GM23338 (cell line): ENCODE results near the gene CSNK1A1. TPM values are rescaled to one million over a fixed set of nuclear protein-coding genes. Genes with fewer than 3 reads are reported as not detected.
"Not testable (repeated sequence)": the region's sequence is repeated elsewhere in the genome, so short reads cannot be mapped to it uniquely, and the experiment has no call there.

ENCODE experiments used
- ATAC-seq: fragments of 200-7000 bp; cut with Tn5 transposase; 3 replicates; pipeline ENCODE4 v1.9.1; 2020
- DNase-seq: peaks from one replicate; pipeline ENCODE4 v3.0.0-alpha.2; 2015; ENCODE audit warnings: low spot score
- H2AFZ ChIP-seq: fragments of 200-600 bp; sonication (generic); 2 replicates; pipeline ENCODE4 v1.8.0; 2016; ENCODE audit warnings: antibody characterized with exemption, mild to moderate bottlenecking, moderate library complexity
- H3F3A ChIP-seq: fragments of 200-600 bp; sonication (generic); replicated peaks from 2 replicates; pipeline ENCODE4 v1.8.0; 2017; ENCODE audit warnings: antibody characterized with exemption, mixed run types, low read depth
- H3K27ac ChIP-seq: fragments of 200-600 bp; sonication (generic); 2 replicates; pipeline ENCODE4 v1.6.1; 2016; ENCODE audit warnings: low read depth
- H3K27me3 ChIP-seq: fragments of 200-600 bp; sonication (generic); 2 replicates; pipeline ENCODE4 v1.8.0; 2016; ENCODE audit warnings: mild to moderate bottlenecking, mixed run types, moderate library complexity; ENCODE audit not compliant: insufficient read depth
- H3K36me3 ChIP-seq: fragments of 200-600 bp; sonication (generic); 2 replicates; pipeline ENCODE4 v1.8.0; 2016; ENCODE audit warnings: mild to moderate bottlenecking; ENCODE audit not compliant: insufficient read depth
- H3K4me1 ChIP-seq: fragments of 200-600 bp; sonication (generic); 2 replicates; pipeline ENCODE4 v1.8.0; 2016; ENCODE audit warnings: mild to moderate bottlenecking, moderate library complexity; ENCODE audit not compliant: insufficient read depth
- H3K4me2 ChIP-seq: fragments of 200-600 bp; sonication (generic); 2 replicates; pipeline ENCODE4 v1.7.1; 2017; ENCODE audit warnings: mixed run types
- H3K4me3 ChIP-seq: fragments of 200-600 bp; sonication (generic); 2 replicates; pipeline ENCODE4 v1.6.1; 2016; ENCODE audit warnings: mixed run types
- H3K79me2 ChIP-seq: fragments of 200-600 bp; sonication (generic); replicated peaks from 2 replicates; pipeline ENCODE4 v1.8.0; 2017; ENCODE audit warnings: mild to moderate bottlenecking; ENCODE audit not compliant: insufficient read depth
- H3K9me2 ChIP-seq: fragments of 200-600 bp; sonication (generic); 2 replicates; pipeline ENCODE4 v1.8.0; 2017; ENCODE audit not compliant: insufficient read depth
- H4K20me1 ChIP-seq: fragments of 200-600 bp; sonication (generic); replicated peaks from 2 replicates; pipeline ENCODE4 v1.8.0; 2017; ENCODE audit warnings: mild to moderate bottlenecking; ENCODE audit not compliant: insufficient read depth
- H3K27ac Mint-ChIP-seq: 2 replicates; pipeline ENCODE4 v1.8.0; 2020; ENCODE audit warnings: inconsistent platforms, mild to moderate bottlenecking, moderate library complexity, mixed read lengths
- H3K27me3 Mint-ChIP-seq: 3 replicates; pipeline ENCODE4 v1.8.0; 2022; ENCODE audit warnings: low read depth, mild to moderate bottlenecking, moderate library complexity, mixed read lengths, inconsistent platforms; ENCODE audit not compliant: insufficient read depth, poor library complexity
- H3K36me3 Mint-ChIP-seq: 3 replicates; pipeline ENCODE4 v1.8.0; 2021; ENCODE audit warnings: low read depth, mild to moderate bottlenecking, inconsistent platforms, moderate library complexity, mixed read lengths
- H3K4me1 Mint-ChIP-seq: 3 replicates; pipeline ENCODE4 v1.8.0; 2020; ENCODE audit warnings: mild to moderate bottlenecking, inconsistent platforms, mixed read lengths
- H3K4me3 Mint-ChIP-seq: 3 replicates; pipeline ENCODE4 v1.8.0; 2021; ENCODE audit warnings: moderate library complexity, mild to moderate bottlenecking, inconsistent platforms, mixed read lengths
- H3K9me3 Mint-ChIP-seq: 3 replicates; pipeline ENCODE4 v1.8.0; 2020; ENCODE audit warnings: moderate library complexity, mild to moderate bottlenecking, inconsistent platforms, mixed read lengths
- CREB1 ChIP-seq: fragments of 250-450 bp; sonication (Bioruptor Pico); IDR thresholded peaks from 2 replicates; pipeline ENCODE4 v1.5.0; 2020; ENCODE audit warnings: low read depth, mild to moderate bottlenecking, moderate library complexity
- CTCF ChIP-seq, 2 experiments: fragments of 200-600 bp in 1 of 2; sonication (generic) in 1 of 2; conservative IDR thresholded peaks; 2 replicates each; pipeline versions ENCODE4 v1.5.1 to v1.6.1; 2016 to 2017; ENCODE audit warnings: antibody characterized with exemption in 2 of 2, low read depth in 2 of 2, mild to moderate bottlenecking in 2 of 2, moderate library complexity in 1 of 2
- ETS1 ChIP-seq: IDR thresholded peaks from 2 replicates; pipeline ENCODE4 v1.6.1; 2016; ENCODE audit warnings: antibody characterized with exemption
- JUNB ChIP-seq: IDR thresholded peaks from one replicate; pipeline ENCODE4 v1.6.1; 2016; ENCODE audit warnings: antibody characterized with exemption; ENCODE audit not compliant: unreplicated experiment
- NANOG ChIP-seq: IDR thresholded peaks from 2 replicates; pipeline ENCODE4 v1.6.1; 2016; ENCODE audit warnings: antibody characterized with exemption, borderline replicate concordance
- POLR2AphosphoS5 ChIP-seq: IDR thresholded peaks from 2 replicates; pipeline ENCODE4 v1.6.1; 2016; ENCODE audit warnings: antibody characterized with exemption, low read depth
- REST ChIP-seq: IDR thresholded peaks from one replicate; pipeline ENCODE4 v1.6.1; 2018; ENCODE audit warnings: antibody characterized with exemption; ENCODE audit not compliant: unreplicated experiment
- ZNF114 ChIP-seq: fragments of 250-450 bp; sonication (Bioruptor Pico); IDR thresholded peaks from 2 replicates; pipeline ENCODE4 v1.5.0; 2020; ENCODE audit warnings: mild to moderate bottlenecking, moderate library complexity
- polyA plus RNA-seq: library from polyadenylated mRNA; unstranded; fragments of >200 nt; fragmentation: Nextera tagmentation; extraction: Ambion mirVana; gene quantifications from 2 replicates; pipeline ENCODE4 v1.2.1, GENCODE V29; 2016
- total RNA-seq: library from RNA; depleted of rRNA; stranded (reverse); fragments of >200 nt; shearing (Covaris generic); gene quantifications from 2 replicates; pipeline ENCODE4 v1.2.3, GENCODE V29; 2014

Gene CSNK1A1
- total and polyA plus RNA-seq, 2 experiments from 2014 or later = 110 to 233 TPM

- H3F3A ChIP-seq, H3K4me3 Mint-ChIP-seq: not testable (repeated sequence)
Measured at GRCh38 chr5:149444430-149444829, 106.8 kb downstream of the CSNK1A1 start.

GRCh38 chr5:149443210-149443609 lies 108.0 kb downstream of the CSNK1A1 start:
- peak overlapping the region; percentile 25 for H3K27ac Mint-ChIP-seq
- no peaks in the 10 kb centered on the region for H3K36me3 ChIP-seq
- no peak overlapping the region for H2AFZ ChIP-seq
- no peaks in the 10 kb centered on the region for H3K27me3 ChIP-seq
- peaks cover 14% of the 10 kb centered on the region for H3K4me1 ChIP-seq
- DNase-seq (no peak), ATAC-seq (no peak)
- H3K4me2 ChIP-seq = no peak overlapping the region
- H3K9me2 ChIP-seq = no peaks in the 10 kb centered on the region
- H3K27me3 Mint-ChIP-seq = peaks cover 6% of the 10 kb centered on the region
- H3K9me3 Mint-ChIP-seq = peaks cover 9% of the 10 kb centered on the region; the same call in 2 of the 3 replicates
- peaks cover 33% of the 10 kb centered on the region for H3K4me1 Mint-ChIP-seq
- no peaks in the 10 kb centered on the region for H3K79me2 ChIP-seq
- H3K4me3 Mint-ChIP-seq = no peak overlapping the region
- TF ChIP-seq CREB1 (CRISPR knock-in tag) (no peak), REST (no peak), ZNF114 (CRISPR knock-in tag) (no peak), NANOG (no peak), POLR2AphosphoS5 (no peak), JUNB (no peak)
- H3K36me3 Mint-ChIP-seq = no peaks in the 10 kb centered on the region
- no peak overlapping the region for H3K4me3 ChIP-seq
- peak overlapping the region; percentile 84 for H3K27ac ChIP-seq
- no peaks in the 10 kb centered on the region for H4K20me1 ChIP-seq
- no peaks in the 10 kb centered on the region for H3F3A ChIP-seq

More at GRCh38 chr5:149444430-149444829, 106.8 kb downstream of the CSNK1A1 start:
- H3K79me2 ChIP-seq, H3K36me3 ChIP-seq, H3K4me2 ChIP-seq, H3K27ac ChIP-seq, H3K36me3 Mint-ChIP-seq, H3K4me3 ChIP-seq, H3K27me3 Mint-ChIP-seq, H3K27me3 ChIP-seq, H4K20me1 ChIP-seq, H3K27ac Mint-ChIP-seq, H3K4me1 ChIP-seq, H3K9me2 ChIP-seq, DNase-seq, ATAC-seq, H3K9me3 Mint-ChIP-seq: not testable (repeated sequence)
- H3K4me1 Mint-ChIP-seq = peaks cover 30% of the 10 kb centered on the region
- peak overlapping the region; percentile 56; the same call in 1 of the 2 replicates for H2AFZ ChIP-seq

- Histone ChIP-seq H4K20me1 (no peaks in the 10 kb centered on the region), H3K27me3 (no peaks in the 10 kb centered on the region), H3F3A (no peaks in the 10 kb centered on the region), H3K4me2 (no peak overlapping the region), H2AFZ (peak overlapping the region; percentile 87), H3K79me2 (no peaks in the 10 kb centered on the region), H3K36me3 (no peaks in the 10 kb centered on the region), H3K9me2 (no peaks in the 10 kb centered on the region), H3K4me3 (no peak overlapping the region), H3K4me1 (peaks cover 14% of the 10 kb centered on the region), H3K27ac (peak overlapping the region; percentile 84)
- peaks cover 9% of the 10 kb centered on the region; the same call in 2 of the 3 replicates for H3K9me3 Mint-ChIP-seq
- peak overlapping the region; percentile 96 for H3K27ac Mint-ChIP-seq
- peak; percentile 86 for ATAC-seq
- H3K4me1 Mint-ChIP-seq = peaks cover 36% of the 10 kb centered on the region
- H3K36me3 Mint-ChIP-seq = no peaks in the 10 kb centered on the region
- peaks cover 6% of the 10 kb centered on the region for H3K27me3 Mint-ChIP-seq
- TF ChIP-seq NANOG (no peak), CTCF (conservative IDR thresholded peaks at IDR 0.05; ENCODE audit: low read depth in 2 of 2) (peak; percentile 84 to 96), ETS1 (no peak), ZNF114 (CRISPR knock-in tag) (no peak)
- H3K4me3 Mint-ChIP-seq = no peak overlapping the region
- peak; percentile 83 for DNase-seq
Measured at GRCh38 chr5:149442563-149443182, 108.6 kb downstream of the CSNK1A1 start.
